Stimulated activated CD8-positive, alpha-beta memory T cell treated with anti-CD3 and anti-CD28 coated beads, Interleukin-4, amount 100 ng/mL, for 24 hours (primary cell): Measurements from ENCODE around the gene HLA-DQB1.

Experiments
- DNase-seq: peaks from one replicate; pipeline ENCODE4 v3.0.0-alpha.2; 2020; ENCODE audit warnings: low read depth

Gene HLA-DQB1

GRCh38 chr6:32625137-32625536, 41.3 kb downstream of the HLA-DQB1 start:
- DNase-seq, result no peak

GRCh38 chr6:32624565-32624964, 41.9 kb downstream of the HLA-DQB1 start:
- DNase-seq, result no peak

- DNase-seq, result no peak
Observed at GRCh38 chr6:32623693-32624092, 42.8 kb downstream of the HLA-DQB1 start.

- DNase-seq, result no peak
Observed at GRCh38 chr6:32622545-32623401, 43.7 kb downstream of the HLA-DQB1 start.

GRCh38 chr6:32621372-32621771, 45.1 kb downstream of the HLA-DQB1 start:
- DNase-seq, result no peak

- DNase-seq, result no peak
Observed at GRCh38 chr6:32617751-32618150, 48.7 kb downstream of the HLA-DQB1 start.

GRCh38 chr6:32615885-32616532, 50.4 kb downstream of the HLA-DQB1 start:
- no peak for DNase-seq

- DNase-seq, result no peak
Observed at GRCh38 chr6:32614366-32615081, 51.9 kb downstream of the HLA-DQB1 start.

- DNase-seq, result no peak
Observed at GRCh38 chr6:32613475-32613874, 53.0 kb downstream of the HLA-DQB1 start.

- no peak for DNase-seq
Observed at GRCh38 chr6:32610682-32611296, 55.7 kb downstream of the HLA-DQB1 start.

- no peak for DNase-seq
Observed at GRCh38 chr6:32609731-32610640, 56.5 kb downstream of the HLA-DQB1 start.
